SIG-M5 (cell line): ENCODE measurements around the gene PSMD3.
"Not testable (repeated sequence)": the region's sequence is repeated elsewhere in the genome, so short reads cannot be mapped to it uniquely, and the experiment has no call there.

Experiments
- DNase-seq: peaks from one replicate; lab custom pipeline; 2025; lab: John Stamatoyannopoulos, UW

PSMD3 gene

DNA sequence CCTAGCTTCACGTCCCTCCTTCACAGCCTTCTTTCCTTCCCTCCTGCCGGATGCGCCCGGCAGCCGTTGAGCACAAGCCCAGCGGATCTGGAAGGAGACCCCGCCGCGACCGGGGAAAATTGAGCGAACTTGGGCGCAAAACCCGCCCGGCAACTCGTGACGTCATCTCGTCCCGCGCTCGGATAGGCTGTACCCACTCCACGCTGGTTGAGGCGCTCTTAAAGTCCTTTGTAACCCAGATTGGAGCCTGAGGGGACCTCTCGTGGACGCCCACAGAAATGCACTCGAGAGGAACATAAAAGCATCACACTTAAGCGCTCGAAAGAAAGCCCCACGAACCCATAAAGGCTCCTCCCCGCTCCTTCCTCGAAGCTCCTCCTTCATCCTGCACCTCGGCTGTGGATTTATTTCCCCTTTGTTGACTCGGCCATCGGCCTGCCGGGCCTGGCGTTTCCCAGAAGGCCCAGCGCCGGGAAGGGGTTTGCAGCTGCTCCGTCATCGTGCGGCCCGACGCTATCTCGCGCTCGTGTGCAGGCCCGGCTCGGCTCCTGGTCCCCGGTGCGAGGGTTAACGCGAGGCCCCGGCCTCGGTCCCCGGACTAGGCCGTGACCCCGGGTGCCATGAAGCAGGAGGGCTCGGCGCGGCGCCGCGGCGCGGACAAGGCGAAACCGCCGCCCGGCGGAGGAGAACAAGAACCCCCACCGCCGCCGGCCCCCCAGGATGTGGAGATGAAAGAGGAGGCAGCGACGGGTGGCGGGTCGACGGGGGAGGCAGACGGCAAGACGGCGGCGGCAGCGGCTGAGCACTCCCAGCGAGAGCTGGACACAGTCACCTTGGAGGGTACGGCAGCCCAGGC is at the start of gene PSMD3:
Gene PSMD3 (plus strand): TSS at position 457 of the 856 bp plus-strand sequence. CDS start 164 bp downstream, at position 621.
- peak; percentile 99 for DNase-seq

DNA sequence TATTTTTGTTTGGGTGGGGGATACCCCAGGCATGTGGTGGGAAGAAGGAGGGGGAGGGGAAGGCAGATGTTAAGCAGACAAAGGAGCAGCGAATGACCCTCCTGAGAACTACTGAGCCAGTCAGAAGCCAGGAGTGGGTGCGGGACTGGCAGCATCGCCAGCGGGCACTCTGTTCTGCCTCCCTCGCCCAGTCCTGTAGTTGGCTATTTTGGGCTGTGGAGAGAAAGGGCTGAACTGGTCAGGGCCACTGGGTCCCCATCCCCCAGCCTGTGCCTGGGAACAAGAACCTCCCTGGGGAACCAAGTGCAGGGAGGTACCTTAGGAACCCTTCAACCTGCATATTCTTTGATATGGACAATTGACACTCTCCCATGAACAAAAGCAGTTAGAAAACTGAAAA is 46.7 kb upstream of the PSMD3 start:
- DNase-seq = no peak

DNA sequence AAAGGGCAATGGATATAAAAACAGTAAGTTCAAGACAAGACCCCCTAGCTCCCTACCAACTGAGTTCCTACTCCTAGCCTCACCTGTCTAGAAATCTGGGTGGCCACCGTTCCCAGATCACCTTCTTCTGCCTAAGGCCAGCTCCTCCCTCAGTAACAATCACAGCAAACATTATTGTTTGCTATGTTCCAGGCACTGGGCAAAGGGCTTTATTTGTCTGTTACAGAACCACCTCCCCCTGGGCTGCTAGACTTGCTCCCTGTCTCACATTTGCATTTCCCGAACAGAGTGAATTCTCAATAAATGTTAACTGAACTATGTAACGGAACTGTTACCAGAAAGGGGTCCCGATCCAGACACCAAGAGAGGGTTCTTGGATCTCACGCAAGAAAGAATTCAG is 46.3 kb upstream of the PSMD3 start:
- no peak for DNase-seq

DNA sequence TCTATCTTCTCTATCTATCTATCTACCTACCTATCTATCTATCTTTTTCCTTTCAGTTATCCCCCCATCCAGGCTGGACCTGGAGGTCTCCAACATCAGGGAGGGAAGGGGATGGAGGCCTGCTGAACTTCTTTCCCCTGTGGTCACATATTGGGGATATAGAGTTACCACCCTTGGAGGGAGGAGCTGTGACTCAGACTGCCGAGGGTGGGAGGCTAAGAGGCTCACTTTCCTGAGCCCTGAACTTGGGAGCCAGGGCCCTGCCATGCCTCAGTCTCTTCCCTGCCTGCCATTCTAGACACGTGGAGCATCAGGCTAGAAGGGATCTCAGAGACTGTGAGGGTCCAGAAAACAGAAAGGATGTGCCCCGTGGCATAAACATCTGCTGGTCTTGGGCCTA is 44.7 kb upstream of the PSMD3 start:
- DNase-seq = no peak

DNA sequence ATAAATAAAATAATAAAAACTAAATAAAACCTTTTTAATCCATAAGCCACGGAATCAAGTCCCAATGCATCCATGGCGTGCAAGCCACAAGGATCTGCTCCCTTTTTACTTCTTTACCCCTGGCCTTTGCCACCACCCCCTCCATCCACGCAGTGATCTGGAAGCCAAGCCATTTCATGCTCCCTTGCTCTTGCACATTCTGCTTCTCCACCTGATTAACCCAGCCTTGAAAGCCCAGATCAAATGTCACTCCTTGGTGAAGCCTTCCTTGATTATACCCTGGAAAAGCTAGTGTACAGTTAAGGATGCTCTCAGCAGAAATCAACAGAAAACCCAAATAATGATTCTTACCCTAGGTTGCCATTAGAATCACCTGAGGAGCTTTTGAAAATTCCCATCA is 43.2 kb upstream of the PSMD3 start:
- no peak for DNase-seq

DNA sequence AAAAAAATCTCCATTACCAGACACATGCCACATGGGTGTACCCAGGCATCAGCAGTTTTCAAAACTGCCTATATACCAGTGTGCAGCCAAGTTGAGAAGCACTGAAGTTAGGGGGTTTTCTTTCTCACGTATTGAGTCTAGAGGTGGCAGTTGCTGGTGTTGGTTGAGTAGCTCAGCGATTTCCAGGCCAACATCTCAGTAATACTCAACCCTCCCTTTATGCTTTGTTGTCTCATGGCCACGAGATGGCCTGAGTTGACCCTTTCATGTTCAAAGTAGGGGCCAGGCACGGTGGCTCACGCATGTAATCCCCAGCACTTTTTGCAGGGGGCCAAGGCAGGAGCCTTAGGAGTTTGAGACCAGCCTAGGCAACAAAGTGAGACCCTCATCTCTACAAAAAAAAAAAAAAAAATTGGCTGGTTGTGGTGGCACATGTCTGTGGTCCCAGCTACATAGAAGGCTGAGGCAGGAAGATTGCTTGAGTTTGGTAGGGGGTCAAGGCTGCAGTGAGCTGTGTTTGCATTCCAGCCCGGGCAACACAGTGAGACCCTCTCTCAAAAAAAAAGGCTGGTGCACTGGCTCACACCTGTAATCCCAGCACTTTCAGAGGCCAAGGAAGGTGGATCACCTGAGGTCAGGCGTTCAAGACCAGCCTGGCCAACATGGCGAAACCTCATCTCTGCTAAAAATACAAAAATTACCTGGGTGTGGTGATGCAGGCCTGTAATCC is 42.3 kb upstream of the PSMD3 start:
- no peak for DNase-seq

DNA sequence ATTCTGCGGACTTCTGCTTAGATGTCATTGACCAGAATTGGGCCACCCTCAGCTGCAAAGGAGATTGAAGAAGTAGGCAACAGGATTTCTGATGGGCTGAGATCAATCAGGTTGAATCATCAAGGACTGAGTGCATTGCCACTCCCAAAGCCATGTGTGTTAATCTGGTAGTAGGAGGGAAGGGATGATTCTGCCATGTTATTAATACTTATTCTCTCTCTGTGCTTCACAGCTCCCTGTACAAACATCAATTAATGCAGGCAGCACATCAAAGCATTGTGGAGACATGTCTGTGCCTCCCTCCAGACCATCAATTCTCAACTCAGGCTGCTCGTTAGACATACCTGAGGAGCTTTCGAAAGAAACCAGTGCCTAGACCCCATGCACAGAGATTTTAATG is 41.5 kb upstream of the PSMD3 start:
- DNase-seq = no peak

DNA sequence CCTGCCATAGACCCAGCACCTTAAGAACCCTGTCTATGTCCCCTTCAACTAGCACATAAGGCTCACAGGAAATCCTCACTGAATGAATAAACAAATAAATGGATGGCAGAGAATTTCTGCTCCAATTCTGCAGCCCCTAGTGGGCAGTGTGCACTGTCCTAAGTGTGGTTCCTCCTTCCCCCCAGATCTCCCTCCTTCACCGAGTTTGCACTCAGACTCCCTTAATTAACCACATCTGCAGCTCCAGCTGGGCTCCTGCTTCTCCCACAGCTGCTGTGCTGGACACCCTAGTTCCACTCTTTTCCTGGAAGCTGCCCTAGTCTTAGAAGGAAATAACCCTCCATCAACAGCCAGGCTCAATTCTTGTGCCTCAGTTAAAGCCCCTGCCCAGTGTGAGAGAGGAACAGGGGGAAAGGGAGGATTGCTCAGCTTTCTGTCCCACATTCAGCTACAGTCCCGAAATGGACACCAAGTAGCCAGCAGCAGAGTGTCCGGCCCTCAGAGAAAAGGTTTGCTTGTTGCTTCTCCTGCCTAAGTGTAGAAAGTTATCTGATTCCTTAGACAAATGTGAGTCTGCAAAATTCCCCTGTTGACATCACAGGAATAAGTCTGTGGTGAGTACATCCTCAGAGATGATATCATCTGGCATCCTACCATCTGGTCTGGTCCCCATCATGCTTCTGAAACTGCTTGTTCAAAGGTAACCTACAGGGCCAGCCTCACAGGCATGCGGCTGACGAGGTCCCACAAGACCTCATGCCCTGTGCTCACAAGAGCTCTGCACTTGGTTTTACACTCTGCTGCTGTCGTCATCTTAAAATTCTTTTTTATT is 40.8 kb upstream of the PSMD3 start:
- DNase-seq = no peak

DNA sequence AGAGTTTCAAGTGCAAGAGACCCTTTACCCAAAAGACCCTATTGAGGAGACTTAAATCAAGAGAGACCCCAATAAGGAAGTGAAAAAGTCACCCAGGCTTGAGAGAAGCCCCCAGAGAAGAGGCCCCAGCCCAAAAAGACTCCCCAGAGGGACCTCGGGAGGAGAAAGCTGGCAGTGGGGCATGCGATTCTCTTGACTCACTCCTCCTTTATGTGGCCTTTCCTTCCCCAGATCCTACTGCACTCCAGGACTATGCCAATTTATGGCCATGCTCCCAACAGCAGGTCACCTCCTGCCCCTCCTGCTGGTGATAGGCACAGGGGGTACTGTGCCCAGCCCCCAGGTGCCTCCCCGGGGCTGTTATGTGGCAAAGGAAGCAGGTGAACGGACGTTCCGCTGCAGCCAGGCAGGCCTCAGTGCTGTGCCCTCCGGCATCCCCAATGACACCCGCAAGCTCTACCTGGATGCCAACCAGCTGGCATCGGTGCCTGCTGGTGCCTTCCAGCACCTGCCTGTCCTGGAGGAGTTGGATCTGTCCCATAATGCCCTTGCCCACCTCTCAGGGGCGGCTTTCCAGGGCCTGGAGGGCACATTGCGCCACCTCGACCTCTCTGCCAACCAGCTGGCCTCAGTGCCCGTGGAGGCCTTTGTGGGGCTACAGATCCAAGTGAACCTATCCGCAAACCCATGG is 36.8 kb upstream of the PSMD3 start:
- DNase-seq = no peak

DNA sequence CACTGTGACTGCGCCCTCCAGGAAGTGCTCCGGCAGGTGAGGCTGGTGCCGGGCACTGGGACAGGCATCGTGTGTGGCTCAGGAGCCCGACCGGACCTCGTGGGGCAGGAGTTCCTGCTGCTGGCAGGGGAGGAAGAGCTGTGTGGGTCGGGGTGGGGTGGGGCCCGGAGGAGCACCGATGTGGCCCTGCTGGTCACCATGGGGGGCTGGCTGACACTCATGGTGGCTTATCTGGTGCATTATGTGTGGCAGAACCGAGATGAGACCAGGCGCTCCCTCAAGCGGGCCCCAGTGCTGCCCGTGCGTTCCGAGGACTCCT is 36.3 kb upstream of the PSMD3 start:
- no peak for DNase-seq

DNA sequence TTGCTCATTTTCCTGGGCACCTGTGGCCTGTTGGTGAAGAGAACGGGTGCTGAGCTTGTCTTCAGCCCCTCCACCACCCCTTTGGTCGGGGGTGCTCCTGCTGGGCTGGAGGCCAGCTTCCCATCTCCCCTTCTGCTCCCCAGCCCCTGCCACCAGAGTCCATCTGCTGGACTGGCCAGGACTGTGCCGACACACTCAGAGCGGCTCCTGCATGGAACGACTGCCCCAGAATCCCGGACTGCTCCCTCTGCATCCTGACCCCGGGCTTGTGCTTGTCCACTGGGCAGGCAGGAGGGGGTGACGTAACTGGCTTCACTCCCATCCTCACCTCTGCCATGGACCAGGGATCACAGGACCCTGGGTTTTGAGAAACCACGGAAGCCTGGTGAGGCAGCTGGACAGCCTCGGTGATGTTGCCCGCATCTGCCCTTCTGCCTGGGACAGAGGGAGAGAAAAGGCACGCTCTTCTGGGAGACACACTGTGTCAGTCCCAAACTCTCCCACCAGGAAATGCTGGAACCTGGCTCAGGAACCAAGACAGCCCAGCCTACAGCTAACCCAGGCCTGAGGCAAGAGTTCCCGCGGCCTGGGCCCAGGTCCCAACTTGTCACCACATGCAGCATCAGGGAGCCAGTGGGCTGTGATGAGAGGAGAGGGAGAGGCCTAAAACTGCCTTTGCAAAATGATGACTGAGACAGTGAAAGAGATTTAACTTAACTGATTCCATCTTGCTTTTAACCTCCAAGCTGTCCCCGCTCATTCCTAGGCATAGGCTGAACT is 33.9 kb upstream of the PSMD3 start:
- no peak for DNase-seq

DNA sequence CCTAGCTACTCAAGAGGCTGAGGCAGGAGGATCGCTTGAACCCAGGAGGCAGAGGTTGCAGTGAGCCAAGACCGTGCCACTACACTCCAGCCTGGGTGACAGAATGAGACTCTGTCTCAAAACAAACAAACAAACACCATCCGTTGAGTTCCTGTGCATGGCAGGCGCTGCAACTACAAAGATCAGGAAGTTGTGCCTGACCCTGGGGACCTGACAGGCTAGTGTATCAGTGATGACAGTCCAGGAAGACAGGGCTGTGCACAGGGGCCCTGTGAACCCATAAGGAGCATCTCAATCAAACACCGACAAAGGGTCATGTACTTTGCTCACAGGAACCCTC is 32.1 kb upstream of the PSMD3 start:
- DNase-seq = not testable (repeated sequence)

DNA sequence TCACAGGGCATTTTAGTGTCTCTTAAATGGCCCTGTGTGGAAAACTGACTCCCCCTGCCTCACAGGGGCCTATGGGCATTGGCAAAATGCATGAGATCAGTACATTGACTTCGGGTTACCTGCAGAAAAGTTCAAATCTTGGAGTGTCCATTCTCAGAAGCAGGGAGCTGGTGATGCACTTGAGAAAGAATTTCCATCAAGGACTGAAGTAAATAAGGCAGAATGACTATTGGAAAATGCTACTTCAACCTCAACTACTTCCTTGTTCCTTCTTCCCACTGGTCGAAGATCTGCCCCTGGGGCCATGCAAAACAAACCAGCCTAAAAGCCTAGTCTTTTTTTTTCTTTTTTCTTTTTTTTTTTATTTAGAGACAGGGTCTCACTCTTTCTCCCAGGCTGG is 31.6 kb upstream of the PSMD3 start:
- DNase-seq = no peak

DNA sequence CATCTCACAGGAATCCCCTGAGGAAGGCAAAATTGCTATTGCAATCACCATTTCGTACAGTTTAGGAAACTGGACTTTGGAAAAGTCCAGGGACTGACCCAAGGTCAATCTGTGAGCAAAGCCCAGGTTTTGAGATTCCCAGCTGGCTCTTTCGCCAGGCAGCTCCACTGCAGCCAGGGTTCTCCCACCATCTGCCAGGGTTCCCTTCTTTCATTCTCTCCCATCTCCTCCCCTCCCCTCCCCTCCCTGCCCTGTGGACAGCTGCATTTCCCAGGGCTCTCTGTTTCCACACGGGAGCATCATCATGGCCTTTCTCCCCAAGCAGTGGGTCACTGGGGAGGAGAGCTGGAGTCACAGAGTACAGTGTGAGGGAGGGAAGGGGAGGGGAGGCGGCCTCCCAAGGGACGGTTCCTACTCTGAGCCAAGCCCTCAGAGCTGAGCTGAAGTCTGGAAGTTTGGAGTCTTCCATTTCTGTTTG is 29.7 kb upstream of the PSMD3 start:
- DNase-seq = no peak

DNA sequence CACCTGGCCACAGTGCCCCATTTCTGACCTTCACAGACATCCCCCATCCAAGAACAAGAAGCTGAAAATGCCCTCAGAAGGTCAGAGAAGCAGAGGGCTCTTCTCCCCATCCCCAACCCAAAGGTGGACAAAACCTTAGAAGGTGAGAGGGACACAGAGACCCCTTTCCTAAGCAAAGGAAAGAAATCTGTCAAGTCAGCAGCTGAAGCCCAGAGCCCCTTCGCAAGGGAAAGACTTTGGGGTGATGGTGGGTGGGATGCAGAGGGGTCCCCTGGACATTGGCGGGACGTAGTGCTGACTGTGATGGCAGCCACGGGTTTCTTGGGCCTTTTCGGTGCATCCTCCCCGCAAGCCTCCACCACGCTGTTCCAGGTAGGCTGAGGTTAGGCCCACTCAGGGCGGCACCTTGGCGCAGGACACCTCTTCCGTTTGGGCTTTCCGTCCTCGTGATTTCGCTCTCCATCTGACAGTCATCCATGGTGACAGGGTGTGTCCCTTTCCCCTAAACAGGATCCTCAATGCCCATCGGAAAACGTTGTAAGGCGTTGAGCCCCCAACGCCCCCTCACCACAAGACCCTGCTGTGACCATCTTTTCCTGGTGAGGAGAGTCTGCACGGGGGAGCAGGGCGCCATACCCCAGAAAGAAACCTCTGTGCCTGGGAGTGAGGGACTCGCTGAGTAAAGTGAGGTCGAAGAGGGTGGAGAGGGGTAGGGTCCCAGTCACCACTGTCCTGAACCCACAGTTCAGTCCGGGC is 28.5 kb upstream of the PSMD3 start:
- no peak for DNase-seq

DNA sequence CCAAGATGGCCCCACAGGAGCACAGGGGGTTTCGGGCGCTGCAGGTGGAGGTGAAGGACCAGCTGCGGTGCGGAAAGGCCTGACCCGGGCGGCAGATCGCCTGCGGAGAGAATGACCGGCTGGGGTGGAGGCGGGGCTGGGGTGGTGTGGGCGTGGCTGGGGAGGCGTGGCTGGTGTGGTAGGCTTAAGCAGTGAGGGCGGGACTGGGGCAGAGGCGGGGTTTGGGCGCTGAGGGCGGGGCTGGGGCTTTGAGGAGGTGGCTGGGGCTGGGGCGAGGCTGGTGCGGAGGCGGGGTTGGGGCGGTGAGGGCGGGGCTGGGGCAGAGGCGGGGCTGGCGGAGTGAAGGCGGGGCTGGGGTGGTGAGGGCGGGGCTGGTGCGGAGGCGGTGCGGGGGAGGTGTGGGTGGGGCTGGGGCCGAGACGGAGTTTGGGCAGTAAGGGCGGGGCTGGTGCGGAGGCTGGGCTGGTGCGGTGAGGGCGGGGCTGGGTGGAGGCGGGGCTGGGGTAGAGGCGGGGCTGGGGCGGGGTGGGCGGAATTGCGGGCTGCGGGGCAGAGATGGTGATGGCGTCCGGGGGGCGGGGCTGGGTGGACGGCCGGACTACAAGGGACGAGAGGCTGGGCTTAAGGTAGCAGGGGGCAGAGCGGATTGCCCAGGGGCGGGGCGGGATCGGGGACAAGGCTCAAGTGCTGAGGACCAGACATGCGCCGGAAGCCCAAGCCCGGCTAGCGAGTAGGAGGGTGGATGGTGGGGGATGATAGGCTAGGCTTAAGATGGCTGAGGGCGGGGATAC is 27.7 kb upstream of the PSMD3 start:
- no peak for DNase-seq

DNA sequence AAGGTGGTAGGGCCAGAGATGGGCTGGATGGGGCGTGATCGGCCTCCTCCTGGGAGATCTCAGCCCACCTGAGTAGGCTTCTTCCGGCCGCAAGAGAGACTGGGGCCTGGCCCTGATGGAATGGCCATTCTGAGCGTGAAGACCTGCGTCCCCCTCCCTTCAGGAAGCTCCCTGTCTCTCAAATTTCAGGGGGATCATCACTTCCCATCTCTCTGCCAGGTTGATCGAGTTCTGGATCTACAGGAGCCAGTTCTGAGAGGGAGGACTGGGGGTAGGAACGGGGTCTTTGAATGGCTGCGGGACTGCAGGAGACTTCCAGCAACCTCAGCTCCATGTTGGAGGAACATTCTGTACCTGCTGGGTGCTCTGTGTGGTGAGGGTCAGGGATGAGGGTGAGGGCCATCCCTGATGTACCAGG is 27.1 kb upstream of the PSMD3 start:
- DNase-seq = no peak

DNA sequence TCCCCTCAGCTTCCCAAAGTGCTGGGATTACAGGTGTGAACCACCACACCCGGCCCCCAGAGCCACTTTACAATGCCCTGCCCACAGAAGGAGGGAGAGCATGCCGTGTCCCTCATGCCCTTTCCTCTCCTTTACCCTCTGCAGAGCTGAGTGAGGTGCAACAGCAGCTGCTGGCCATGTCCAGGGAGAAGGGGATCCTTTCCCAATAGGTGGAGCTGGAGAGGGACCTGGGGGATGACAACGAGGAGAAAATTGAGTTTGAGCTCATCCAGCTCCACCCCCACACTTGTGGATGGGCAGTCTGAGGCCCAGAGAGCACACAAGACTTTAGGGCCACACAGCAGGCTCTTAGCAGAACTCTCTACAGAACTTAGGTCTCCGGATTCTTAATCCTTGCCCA is 25.7 kb upstream of the PSMD3 start:
- no peak for DNase-seq

DNA sequence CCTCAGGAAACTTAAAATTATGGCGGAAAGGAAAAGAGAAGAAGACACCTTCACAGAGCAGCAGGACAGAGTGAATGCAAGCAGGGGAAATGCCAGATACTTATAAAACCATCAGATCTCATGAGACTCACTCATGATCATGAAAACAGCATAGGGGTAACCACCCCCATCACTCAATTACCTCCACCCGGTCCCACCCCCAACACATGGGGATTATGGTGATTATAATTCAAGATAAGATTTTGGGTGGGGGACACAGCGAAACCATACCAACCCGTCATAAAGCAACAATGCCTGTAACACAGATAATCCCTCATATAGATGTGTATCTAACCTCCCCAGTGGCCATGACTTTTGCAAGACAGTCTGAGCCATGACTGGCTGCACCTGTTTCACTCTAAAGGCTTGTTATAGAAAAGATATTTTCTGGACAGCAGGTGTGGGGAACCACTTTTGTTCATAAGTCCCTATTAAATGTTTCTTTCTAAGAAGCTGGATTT is 24.8 kb upstream of the PSMD3 start:
- no peak for DNase-seq
